ENCODE data around the gene PIK3AP1.
"Not testable (repeated sequence)": the region's sequence is repeated elsewhere in the genome, so short reads cannot be mapped to it uniquely, and the experiment has no call there.

The PIK3AP1 gene

DNA sequence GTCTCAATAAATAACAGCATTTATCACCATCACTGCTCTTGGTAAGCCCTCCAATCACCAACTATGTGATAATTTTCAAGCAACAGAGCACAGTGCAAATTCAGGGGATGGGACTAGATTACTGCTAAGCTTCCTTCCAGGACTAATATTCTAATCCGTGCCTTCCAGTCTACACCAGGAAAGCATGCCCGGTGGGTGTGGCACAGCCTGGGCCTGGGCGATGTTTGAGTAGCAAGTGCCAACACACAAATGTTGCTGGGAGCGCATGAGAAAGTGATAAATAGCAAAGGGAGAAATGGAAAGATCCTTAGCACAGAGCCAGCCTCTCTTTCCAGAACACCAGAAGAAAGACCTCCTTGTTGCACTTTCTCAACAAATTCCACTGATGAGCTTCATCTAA is 120.0 kb downstream of the PIK3AP1 start:
- DNase-seq: no peak

DNA sequence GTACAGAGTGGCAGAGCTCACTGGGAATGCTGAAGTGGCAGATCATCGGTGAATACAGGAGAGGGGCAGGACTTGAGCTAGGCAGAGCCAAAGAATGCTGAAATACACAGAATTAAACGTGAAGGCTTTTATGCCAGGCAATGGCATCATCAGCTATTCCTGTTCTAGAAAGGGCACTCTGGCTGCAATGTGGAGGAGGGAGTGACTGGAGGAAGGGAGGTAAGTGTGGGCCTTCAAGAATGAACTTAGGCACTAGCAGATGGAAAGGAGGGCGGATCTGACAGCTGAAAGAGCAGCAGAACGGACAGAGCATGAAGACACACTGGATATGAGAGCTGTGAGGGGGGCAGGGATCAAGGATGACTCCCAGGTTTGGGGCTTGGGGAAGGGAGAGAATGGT is 121.5 kb downstream of the PIK3AP1 start:
- DNase-seq: no peak

DNA sequence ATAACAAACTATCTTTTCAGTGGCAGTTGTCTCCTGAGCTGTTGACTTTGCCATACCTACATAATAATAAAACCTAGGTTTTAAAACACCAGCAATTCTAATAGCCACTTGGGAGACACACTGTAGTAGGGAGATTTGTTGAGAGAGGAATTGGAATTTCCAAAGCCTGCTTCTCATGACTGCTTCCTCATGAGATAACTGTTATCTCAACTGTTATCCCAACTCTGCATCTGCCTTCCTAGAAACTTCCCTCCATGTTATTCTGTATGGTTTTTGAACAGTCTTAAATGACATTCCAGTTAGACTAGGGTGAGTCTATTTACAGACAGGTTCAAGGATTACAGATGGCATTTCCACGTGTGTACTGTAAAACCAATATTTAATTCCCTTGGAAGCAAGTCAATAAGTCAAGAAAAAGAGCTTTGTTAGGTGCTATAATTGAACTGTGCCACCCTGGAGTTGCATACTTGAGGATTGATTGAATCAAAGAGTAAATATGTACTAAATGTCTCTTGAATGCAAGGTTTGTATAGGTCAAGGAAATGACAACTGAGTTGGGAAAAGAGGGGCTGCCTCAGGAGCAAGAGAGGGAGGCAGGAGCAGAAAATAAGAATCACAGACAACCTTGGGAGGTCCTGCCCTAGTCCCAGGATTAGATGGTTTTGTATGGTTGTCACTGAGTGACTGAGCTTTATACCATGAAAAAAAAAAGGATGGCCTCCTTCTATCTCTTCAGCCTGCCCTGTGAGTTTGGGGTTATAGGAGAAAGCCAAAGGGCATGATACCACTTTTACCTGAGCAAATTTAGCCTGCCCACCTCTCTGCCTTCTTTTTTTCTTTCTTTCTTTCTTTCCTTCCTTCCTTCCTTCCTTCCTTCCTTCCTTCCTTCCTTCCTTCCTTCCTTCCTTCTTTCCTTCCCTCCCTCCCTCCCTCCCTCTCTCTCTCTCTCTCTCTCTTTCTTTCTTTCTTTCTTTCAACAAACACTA is 123.6 kb downstream of the PIK3AP1 start:
- no peak for DNase-seq

GRCh38 chr10:96595741-96596140 is 124.6 kb downstream of the PIK3AP1 start:
- DNase-seq: no peak

DNA sequence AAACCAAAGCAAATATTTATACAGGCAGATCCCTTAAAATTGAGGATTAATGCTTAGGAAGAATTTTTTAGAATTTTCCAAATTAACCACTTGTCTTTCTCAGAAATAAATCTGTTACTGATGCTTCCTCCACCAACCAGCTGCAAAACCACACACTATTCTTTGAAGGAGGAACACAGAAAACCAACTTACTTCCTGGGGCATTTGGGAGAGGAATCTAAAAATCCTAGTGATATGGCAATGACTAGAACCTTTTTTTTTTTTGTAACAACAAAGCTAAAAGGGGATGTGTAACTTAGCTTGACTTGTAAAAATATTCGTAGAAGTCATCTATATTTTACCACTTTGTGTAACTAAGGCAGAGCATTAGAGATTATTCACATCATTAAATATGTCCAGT is 128.4 kb downstream of the PIK3AP1 start:
- DNase-seq: no peak

DNA sequence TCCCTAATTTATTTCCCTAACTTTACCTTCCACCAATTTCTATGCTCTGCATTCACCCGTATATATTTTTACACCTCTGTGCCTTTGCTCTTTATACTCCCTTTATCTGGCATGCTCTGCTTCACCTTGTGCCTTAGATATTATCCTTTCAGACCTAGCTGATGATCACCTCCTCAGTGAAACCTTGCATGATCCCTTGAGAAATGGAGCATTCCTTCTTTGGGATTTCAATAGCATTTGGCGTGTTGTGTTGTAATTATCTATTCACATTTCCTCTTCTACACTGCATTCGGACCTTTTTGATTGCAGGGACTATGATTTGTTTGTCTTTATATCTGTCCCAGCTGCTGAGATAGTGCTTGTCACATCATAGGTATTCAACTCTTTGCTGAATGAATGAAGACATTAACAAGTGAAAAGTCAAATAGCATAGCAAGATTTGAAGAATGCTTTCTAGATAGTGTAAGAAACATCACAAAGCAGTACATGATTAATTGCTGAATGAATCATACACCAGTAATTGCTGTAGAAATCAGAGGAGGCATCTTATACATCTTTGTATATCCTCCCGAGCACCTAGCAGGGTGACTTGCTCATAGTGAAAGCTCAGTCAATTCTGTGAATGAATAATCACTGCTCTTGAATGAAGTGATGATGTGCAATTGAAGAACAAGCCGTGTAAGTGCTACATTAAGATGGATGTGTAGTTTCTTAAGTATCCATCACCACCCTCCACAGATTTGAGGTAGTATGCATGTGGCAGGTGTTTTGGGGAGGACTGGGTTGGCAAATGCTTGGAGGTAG is 131.5 kb downstream of the PIK3AP1 start:
- DNase-seq: no peak

- no peak for DNase-seq
Measured at GRCh38 chr10:96588060-96588554, 132.2 kb downstream of the PIK3AP1 start.

DNA sequence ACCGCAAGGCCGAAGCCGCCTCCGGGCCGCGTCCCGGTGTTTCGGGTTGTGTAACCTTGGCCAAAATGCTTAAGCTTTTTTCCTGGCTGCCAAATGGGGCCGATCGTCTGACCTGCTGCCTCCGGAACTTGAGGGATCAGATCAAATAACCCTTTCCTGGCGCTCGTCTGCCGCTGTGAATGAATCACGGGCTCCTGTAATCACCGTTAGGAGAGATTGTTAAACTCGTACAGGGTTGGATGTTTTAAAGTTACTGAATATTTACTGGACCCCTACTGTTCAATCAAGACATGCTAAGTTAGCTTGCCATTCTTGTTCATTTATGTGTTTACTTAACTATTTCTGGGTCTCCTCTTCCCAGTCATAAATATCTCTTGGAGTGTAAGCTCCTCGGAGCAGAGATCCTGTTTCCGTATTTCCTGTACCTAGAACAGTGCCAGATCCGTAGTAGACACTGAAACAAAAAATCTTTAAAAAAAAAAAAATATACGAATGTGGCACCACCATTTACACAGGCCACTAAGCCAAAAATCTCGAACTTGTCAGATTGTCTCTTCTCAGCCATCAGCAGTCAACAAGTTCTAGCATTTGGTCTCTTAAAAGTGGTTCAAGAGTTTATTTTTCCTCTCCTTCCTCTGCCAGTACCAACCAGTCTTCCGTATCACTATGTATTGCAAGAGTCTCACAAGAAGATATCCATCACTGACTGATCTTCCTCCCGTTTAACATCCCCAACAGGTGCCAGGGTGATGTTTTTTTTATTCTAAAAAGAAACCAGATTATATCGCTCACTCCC is 132.9 kb downstream of the PIK3AP1 start:
- no peak for DNase-seq

DNA sequence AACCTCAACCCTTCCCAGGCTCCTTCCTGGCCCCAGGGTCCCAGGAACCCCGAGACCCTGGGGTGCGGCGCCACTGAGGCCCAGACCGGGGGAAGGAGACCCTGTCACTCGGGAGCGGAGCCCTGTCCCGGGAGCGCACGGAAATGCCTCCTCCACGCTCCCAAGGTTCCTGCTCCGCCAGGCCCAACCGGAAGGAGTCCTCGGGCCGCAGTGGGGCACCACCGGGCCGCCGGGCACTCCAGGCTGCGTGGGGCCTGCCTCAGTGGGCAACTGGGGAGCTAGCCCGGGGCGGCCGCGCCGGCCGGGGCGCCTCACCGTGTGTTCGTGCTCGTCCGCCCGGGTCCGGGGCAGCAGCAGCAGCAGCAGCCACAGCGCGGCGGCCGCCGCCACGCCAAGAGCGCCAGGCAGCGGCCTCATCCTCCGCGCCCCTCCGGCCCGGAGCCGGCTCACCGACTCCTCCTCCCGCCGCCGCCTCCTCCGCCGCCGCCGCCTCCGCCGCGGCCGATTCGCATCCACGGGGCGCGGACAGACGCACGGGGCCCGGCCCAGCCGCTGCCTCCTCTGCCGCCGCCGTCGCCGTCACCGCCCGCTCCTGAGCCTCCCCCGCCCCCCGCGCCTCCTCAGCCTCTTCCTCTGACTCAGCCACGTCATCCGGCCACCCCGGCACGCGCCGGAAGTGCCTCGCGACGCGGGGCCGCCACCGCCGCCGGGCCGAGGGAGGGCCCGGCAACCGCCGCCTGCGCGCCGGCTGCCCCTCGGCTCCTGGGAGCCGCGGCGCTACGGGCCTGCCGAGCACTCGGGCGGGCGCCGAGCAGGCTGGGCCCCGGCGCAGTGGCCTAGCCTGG is 133.7 kb downstream of the PIK3AP1 start, which contains the start of gene TM9SF3:
TSS of gene TM9SF3 (minus strand) at position 594 of the 845 bp plus-strand sequence. CDS start at position 417, 177 bp downstream.
- no peak for DNase-seq

GRCh38 chr10:96585736-96586418 is 134.4 kb downstream of the PIK3AP1 start:
- no peak for DNase-seq

GRCh38 chr10:96584474-96584873 is 135.8 kb downstream of the PIK3AP1 start:
- no peak for DNase-seq

DNA sequence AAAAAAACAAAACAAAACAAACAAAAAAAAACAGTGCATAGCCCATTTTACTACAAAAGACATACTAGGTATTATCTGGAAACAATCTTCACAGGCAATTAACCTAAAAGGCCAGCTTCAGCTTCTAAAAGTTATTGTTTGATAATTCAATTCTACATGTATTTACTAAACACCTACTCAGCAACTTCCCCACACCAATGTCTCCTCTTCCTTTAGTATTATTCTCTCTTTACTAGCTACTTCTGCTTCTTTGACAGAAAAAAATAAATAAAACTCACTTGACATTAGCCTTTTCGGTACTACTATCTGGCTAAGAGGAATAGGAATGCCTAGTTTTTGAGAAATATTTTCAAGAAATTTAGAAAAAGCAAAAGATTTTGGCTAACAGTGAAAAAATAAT is 136.3 kb downstream of the PIK3AP1 start:
- no peak for DNase-seq

GRCh38 chr10:96579133-96579532 is 141.2 kb downstream of the PIK3AP1 start:
- DNase-seq: no peak

- DNase-seq: no peak
Measured at GRCh38 chr10:96578633-96579032, 141.7 kb downstream of the PIK3AP1 start.

- DNase-seq: no peak
Measured at GRCh38 chr10:96578022-96578421, 142.3 kb downstream of the PIK3AP1 start.

GRCh38 chr10:96577069-96577468 is 143.2 kb downstream of the PIK3AP1 start:
- no peak for DNase-seq

GRCh38 chr10:96576277-96576980 is 143.9 kb downstream of the PIK3AP1 start:
- DNase-seq: no peak

DNA sequence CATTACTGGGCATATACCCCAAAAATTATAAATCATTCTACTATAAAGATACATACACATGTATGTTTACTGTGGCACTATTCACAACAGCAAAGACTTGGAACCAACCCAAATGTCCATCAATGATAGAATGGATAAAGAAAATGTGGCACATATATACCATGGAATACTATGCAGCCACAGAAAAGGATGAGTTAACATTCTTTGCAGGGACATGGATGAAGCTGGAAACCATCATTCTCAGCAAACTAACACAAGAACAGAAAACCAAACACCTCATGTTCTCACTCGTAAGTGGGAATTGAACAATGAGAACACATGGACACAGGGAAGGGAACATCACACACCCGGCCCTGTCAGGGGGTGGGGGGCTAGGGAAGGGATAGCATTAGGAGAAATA is 145.8 kb downstream of the PIK3AP1 start:
- DNase-seq: not testable (repeated sequence)

DNA sequence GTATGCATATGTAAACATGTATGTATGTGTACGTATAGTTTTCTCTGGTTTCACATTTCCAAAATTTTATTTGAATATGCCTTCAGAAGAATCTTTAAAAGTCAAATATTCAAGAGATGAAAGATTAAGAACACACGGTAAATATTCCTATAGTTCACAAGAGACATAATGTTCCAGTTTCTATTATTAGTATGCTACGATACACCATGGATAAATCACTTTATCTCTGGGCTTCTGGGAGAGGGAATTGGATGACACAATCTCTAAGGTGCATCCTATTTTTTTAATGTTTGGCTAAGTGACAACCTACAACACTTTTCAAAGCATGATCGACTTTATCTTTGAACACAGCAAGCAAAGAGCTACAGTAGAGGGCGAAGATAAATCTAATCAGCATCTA is 147.3 kb downstream of the PIK3AP1 start:
- DNase-seq: no peak

All from NCI-H1417 treated with DMSO at 0.1 percent for 48 hours (cell line).